GM23248 (cell line): ENCODE results near the gene C9orf50. TPM values are rescaled to one million over a fixed set of nuclear protein-coding genes. Genes with fewer than 3 reads are reported as not detected.
A peak's percentile ranks its signal among the peaks of the same experiment; 100 is the strongest.

Source experiments
- DNase-seq: peaks from one replicate; pipeline ENCODE4 v3.0.0-alpha.2; 2015
- H2AFZ ChIP-seq: fragments of 200-600 bp; sonication (generic); 2 replicates; pipeline ENCODE4 v1.6.1; 2016; ENCODE audit warnings: antibody characterized with exemption
- H3F3A ChIP-seq: fragments of 200-600 bp; sonication (generic); 2 replicates; pipeline ENCODE4 v1.6.1; 2016; ENCODE audit warnings: mild to moderate bottlenecking, antibody characterized with exemption, mixed run types; ENCODE audit not compliant: insufficient read depth
- H3K27ac ChIP-seq: fragments of 200-600 bp; sonication (generic); 2 replicates; pipeline ENCODE4 v1.5.1; 2016; ENCODE audit warnings: mild to moderate bottlenecking
- H3K27me3 ChIP-seq: fragments of 200-600 bp; sonication (generic); replicated peaks from 2 replicates; pipeline ENCODE4 v1.6.1; 2016; ENCODE audit warnings: mild to moderate bottlenecking; ENCODE audit not compliant: insufficient read depth
- H3K36me3 ChIP-seq: fragments of 200-600 bp; sonication (generic); 2 replicates; pipeline ENCODE4 v1.6.1; 2016; ENCODE audit warnings: low read depth, mild to moderate bottlenecking
- H3K4me1 ChIP-seq: fragments of 200-600 bp; sonication (generic); 2 replicates; pipeline ENCODE4 v1.6.1; 2016; ENCODE audit warnings: mild to moderate bottlenecking; ENCODE audit not compliant: insufficient read depth
- H3K4me2 ChIP-seq: fragments of 200-600 bp; sonication (generic); one replicate; pipeline ENCODE4 v1.6.1; 2016; ENCODE audit warnings: mild to moderate bottlenecking; ENCODE audit not compliant: unreplicated experiment
- H3K4me3 ChIP-seq: fragments of 200-600 bp; sonication (generic); 2 replicates; pipeline ENCODE4 v1.5.1; 2016; ENCODE audit warnings: mild to moderate bottlenecking
- H3K79me2 ChIP-seq: fragments of 200-600 bp; sonication (generic); 2 replicates; pipeline ENCODE4 v1.6.1; 2016; ENCODE audit warnings: mild to moderate bottlenecking; ENCODE audit not compliant: insufficient read depth
- H3K9ac ChIP-seq: fragments of 200-600 bp; sonication (generic); 2 replicates; pipeline ENCODE4 v1.6.1; 2016; ENCODE audit warnings: mild to moderate bottlenecking
- H3K9me2 ChIP-seq: fragments of 200-600 bp; sonication (generic); 2 replicates; pipeline ENCODE4 v1.6.1; 2016; ENCODE audit warnings: mixed run types, mild to moderate bottlenecking, moderate library complexity; ENCODE audit not compliant: insufficient read depth
- H3K9me3 ChIP-seq: fragments of 200-600 bp; sonication (generic); one replicate; pipeline ENCODE4 v1.6.1; 2017; ENCODE audit warnings: low read depth
- H4K20me1 ChIP-seq: fragments of 200-600 bp; sonication (generic); 2 replicates; pipeline ENCODE4 v1.6.0; 2016; ENCODE audit not compliant: insufficient read depth
- EZH2 ChIP-seq: fragments of 200-600 bp; sonication (generic); IDR thresholded peaks from 2 replicates; pipeline ENCODE4 v1.6.1; 2018; ENCODE audit warnings: antibody characterized with exemption, mild to moderate bottlenecking; ENCODE audit not compliant: insufficient read depth, poor library complexity, severe bottlenecking
- EZH2phosphoT487 ChIP-seq: fragments of 200-600 bp; sonication (generic); IDR thresholded peaks from 2 replicates; pipeline ENCODE4 v1.6.1; 2018; ENCODE audit warnings: antibody characterized with exemption, moderate library complexity, mild to moderate bottlenecking, low read depth; ENCODE audit not compliant: insufficient read depth
- WGBS, 2 experiments: methylation state at CpG; one replicate each; pipeline ENCODE4 v1.1.6; 2015 to 2017; ENCODE audit warnings: low lambda C conversion rate in 2 of 2, low coverage in 1 of 2; ENCODE audit errors: missing lambda C conversion rate in 2 of 2; 5-methylcytosine and 5-hydroxymethylcytosine counted together
- in situ Hi-C: fragments of 300-500 bp; cut with MboI; formaldehyde crosslinking; loops from 2 replicates; pipeline ENCODE4 v1.15.0; 2020
- polyA plus RNA-seq: library from polyadenylated mRNA; unstranded; fragments of >200 nt; fragmentation: Nextera tagmentation; extraction: Ambion mirVana; gene quantifications from 2 replicates; pipeline ENCODE4 v1.2.1, GENCODE V29; 2016
- total RNA-seq: library from RNA; depleted of rRNA; stranded (reverse); fragments of >200 nt; shearing (Covaris generic); gene quantifications from 2 replicates; pipeline ENCODE4 v1.2.3, GENCODE V29; 2014

The C9orf50 gene
- total and polyA plus RNA-seq, 2 experiments from 2014 or later: 0.23 to 0.32 TPM

DNA sequence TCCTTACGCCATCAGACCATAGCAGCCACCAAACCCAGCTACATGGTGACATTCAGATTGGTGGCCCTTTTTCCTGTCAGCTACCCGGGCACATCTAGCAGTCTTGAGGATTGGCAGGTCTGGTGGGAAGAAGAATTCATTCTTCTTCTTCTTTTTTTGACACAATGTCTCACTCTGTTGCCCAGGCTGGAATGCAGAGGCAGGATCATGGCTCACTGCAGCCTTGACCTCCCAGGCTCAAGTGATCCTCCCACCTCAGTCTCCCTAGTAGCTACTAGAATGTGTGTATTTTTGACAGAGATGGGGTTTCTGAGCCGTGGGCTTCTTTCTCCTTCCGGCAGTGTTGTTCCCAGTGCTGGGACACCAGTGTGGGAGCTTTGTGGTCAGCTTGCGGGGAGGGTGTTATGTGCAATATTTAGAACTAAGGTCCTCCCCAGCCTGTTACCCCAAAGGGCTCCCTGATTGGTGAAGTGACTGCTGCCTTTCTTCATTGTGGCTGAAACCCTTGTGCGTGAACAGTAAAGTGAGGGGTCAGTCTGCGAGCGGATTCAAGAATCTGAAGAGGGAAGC lies 8.4 kb upstream of the C9orf50 start:
- no peak overlapping the region for H2AFZ ChIP-seq
- in situ Hi-C loops: no loop called here
- H3K4me3 ChIP-seq: no peak overlapping the region
- TF ChIP-seq EZH2 (no peak), EZH2phosphoT487 (no peak)
- peaks cover 5% of the 10 kb centered on the region; the same call in 1 of the 2 replicates for H3K36me3 ChIP-seq
- H3K4me1 ChIP-seq: peaks cover 50% of the 10 kb centered on the region
- H3F3A ChIP-seq: peaks cover 36% of the 10 kb centered on the region
- no peak overlapping the region for H3K9ac ChIP-seq
- peaks cover 88% of the 10 kb centered on the region for H3K79me2 ChIP-seq
- 85 to 87% methylated on average over 8 of the region's 8 CpGs for WGBS, 2 experiments
- no peak for DNase-seq
- peaks cover 7% of the 10 kb centered on the region; the same call in 1 of the 2 replicates for H4K20me1 ChIP-seq
- H3K27ac ChIP-seq: no peak overlapping the region
- no peak overlapping the region for H3K4me2 ChIP-seq
- no peaks in the 10 kb centered on the region for H3K27me3 ChIP-seq
- no peaks in the 10 kb centered on the region for H3K9me2 ChIP-seq
- no peaks in the 10 kb centered on the region for H3K9me3 ChIP-seq

DNA sequence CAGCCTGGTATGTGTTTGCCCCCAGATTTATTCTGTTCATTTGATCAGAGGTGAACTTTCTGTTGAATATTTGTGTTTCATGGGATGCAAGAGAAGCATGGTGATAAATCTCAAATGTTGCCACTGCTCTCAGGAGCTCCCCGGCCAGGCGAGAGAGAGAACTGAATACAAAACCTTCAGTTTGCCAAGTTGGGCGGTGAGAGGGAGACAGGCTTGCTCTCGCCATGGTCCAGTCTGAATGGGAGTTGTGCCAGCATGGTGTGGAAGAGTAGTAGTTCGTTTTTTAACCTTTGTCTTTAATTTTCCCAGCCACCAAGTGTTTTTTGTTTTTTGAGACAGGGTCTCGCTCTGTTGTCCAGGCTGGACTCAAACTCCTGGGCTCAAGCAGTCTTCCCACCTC lies 7.8 kb upstream of the C9orf50 start:
- H3K4me2 ChIP-seq: peak overlapping the region; percentile 98
- H3K9ac ChIP-seq: peak overlapping the region; percentile 94; the same call in 1 of the 2 replicates
- peak overlapping the region; percentile 85 for H3K4me3 ChIP-seq
- H3K4me1 ChIP-seq: peaks cover 55% of the 10 kb centered on the region
- peak; percentile 38 for DNase-seq
- peaks cover 5% of the 10 kb centered on the region; the same call in 1 of the 2 replicates for H3K36me3 ChIP-seq
- H3K79me2 ChIP-seq: peaks cover 82% of the 10 kb centered on the region
- H3K27me3 ChIP-seq: no peaks in the 10 kb centered on the region
- H2AFZ ChIP-seq: no peak overlapping the region
- peak overlapping the region; percentile 96 for H3K27ac ChIP-seq
- H3K9me2 ChIP-seq: no peaks in the 10 kb centered on the region
- in situ Hi-C loops: no loop called here
- H3K9me3 ChIP-seq: no peaks in the 10 kb centered on the region
- WGBS, 2 experiments: 75 to 76% methylated on average over 6 of the region's 6 CpGs
- H4K20me1 ChIP-seq: peaks cover 7% of the 10 kb centered on the region; the same call in 1 of the 2 replicates
- TF ChIP-seq EZH2 (no peak), EZH2phosphoT487 (no peak)
- H3F3A ChIP-seq: peaks cover 40% of the 10 kb centered on the region

DNA sequence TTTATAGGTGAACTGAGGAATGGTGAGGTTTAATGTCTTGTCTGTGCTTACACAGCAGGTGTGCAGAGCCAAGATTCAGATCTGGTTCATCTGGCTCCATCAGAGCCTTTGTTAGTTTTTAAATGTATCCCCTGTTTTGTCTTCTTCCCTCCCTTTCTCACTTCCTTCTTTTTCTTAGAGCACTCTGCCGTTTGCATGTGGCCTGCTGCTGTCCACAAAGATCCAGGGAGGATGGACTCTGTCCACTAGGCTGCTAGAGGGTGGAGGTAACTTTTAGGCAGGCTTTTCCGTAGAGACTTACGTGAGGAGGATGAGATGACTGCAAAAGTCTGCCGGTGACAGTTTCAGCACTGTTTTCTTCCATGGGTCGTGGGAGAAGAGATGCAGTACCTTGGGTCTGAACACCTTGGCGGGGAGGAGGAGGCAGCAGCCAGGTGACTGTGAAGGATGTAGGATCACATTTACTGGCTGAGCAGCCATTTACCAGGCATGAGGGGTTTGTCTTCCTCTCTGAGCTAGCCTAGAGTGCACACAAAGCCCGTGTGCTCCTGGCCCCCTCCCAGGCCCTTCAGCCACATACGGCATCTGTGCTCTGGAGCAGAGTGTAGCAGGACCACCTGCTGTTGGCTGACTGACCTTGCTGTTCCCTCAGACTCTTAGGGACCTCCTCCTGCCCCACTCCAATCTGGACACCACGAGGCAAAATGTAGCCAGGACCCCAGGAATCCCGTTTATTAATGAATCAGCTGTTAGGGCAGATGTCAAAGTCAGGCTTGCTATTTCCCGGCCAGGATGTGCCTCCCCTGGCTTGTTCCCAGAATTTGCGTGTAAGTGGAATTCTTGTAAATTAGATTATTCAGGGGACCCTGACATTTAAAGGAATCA lies 6.9 kb upstream of the C9orf50 start:
- Histone ChIP-seq H3K9me3 (no peaks in the 10 kb centered on the region), H3K4me1 (peaks cover 54% of the 10 kb centered on the region), H3K27ac (peak overlapping the region; percentile 96), H2AFZ (no peak overlapping the region), H3K79me2 (peaks cover 73% of the 10 kb centered on the region), H3K9me2 (no peaks in the 10 kb centered on the region), H3K4me2 (peak overlapping the region; percentile 98), H3F3A (peaks cover 40% of the 10 kb centered on the region), H3K4me3 (peak overlapping the region; percentile 85), H3K9ac (peak overlapping the region; percentile 94), H3K36me3 (0 out of 2 replicates have a peak, but pooled peaks cover 3% of the 10 kb centered on the region), H4K20me1 (peaks cover 7% of the 10 kb centered on the region; the same call in 1 of the 2 replicates), H3K27me3 (no peaks in the 10 kb centered on the region)
- in situ Hi-C loops: no loop called here
- no peak for TF ChIP-seq EZH2
- TF ChIP-seq EZH2phosphoT487: no peak
- peak; percentile 52 for DNase-seq
- WGBS, 2 experiments: 27 to 30% methylated on average over 12 of the region's 12 CpGs

DNA sequence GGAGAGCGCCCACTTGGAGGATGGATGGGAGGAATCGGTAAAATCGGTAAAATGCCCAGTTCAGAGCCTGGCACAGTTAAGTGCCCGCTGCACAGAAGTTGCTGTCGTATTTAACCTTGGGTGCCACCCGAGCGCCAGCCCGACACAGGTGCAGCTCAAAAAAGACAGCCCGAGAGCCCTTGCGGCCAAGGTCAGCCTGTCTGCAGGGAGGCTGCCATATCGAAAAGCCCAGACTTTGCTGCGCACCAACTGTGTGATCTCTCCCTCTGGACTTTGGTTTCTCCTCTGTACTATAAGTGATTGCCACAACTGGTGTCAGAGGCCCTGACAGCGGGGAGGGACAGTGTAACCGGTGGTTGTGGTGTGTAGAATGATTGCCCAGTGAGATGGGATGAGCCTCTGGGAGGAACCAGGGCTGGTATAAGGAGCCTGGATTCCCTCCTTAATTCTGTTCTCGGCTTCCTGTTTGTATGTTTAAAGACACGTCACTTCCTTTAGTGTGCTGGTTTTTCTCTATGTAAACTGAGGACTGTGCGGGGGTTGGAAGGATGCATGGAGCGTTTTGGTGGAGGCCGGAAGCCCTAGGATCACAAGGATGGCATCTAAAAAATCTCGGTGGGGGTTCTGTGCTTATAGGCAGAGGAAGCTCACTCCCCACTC lies 5.9 kb upstream of the C9orf50 start:
- H3K27me3 ChIP-seq: no peaks in the 10 kb centered on the region
- peak overlapping the region; percentile 94 for H3K9ac ChIP-seq
- in situ Hi-C loops: no loop called here
- peak overlapping the region; percentile 98 for H3K4me2 ChIP-seq
- peak overlapping the region; percentile 96 for H3K27ac ChIP-seq
- H4K20me1 ChIP-seq: 0 out of 2 replicates have a peak, but pooled peaks cover 1% of the 10 kb centered on the region
- no peaks in the 10 kb centered on the region for H3K36me3 ChIP-seq
- WGBS, 2 experiments: 1% methylated on average over 20 of the region's 20 CpGs
- peak; percentile 80 for DNase-seq
- peaks cover 40% of the 10 kb centered on the region for H3F3A ChIP-seq
- peak overlapping the region; percentile 41; the same call in 1 of the 2 replicates for H2AFZ ChIP-seq
- TF ChIP-seq EZH2phosphoT487 (no peak), EZH2 (no peak)
- H3K9me2 ChIP-seq: no peaks in the 10 kb centered on the region
- peaks cover 62% of the 10 kb centered on the region for H3K79me2 ChIP-seq
- no peaks in the 10 kb centered on the region for H3K9me3 ChIP-seq
- H3K4me3 ChIP-seq: peak overlapping the region; percentile 85
- H3K4me1 ChIP-seq: peaks cover 44% of the 10 kb centered on the region
